GM20431 (cell line): ENCODE results near the gene NBEAL2.

Experiments
- in situ Hi-C: fragments of 300-500 bp; cut with MseI, MboI; formaldehyde crosslinking; loops from one replicate; pipeline ENCODE4 v1.15.0; 2020; ENCODE audit warnings: low sequenced_read_pairs; ENCODE audit not compliant: unreplicated experiment

Gene NBEAL2

DNA sequence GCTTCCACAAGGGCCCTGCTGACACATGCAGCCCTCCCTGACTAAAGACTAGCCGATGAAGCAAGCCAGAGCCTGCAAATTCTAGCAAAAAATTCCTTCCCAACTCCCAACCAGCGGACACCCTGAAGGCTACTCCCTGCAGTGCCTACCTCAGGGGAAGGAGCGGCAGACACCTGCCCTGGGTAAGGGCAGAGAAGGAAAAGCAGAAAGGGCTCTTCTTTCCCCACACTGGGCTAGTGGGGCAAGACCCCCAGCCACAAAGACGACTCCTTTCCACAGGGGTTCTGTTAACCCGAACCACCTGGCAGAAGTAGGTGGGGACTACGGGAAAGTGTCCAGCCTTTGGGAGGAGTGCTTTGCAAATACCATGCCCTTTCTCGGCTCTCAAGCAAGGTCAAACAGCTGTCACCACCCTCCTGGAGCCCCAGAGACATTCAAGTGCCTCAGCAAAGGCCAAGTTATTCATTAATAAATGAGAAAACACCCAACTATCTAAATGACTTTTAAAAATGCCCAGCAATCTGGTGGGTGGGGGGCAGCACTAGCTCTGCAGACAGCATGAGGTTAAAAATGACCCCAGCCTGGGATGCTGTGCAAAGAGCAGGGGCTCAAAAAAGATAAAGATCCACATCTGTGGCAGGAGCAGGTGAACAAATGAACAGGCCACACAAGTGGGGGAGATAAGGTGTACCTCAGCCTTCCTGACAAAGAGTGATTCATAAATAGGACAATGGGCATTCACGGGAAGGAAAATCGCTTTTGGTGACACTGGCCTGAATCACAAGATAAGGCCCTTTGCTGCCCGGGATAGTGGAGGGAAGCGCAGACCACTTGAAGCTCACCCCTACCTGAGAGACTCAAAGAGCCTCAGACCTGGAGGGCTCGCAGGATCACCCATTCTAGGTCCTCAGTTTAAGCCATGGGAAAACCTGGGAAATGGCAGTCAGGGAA is 36.0 kb upstream of the NBEAL2 start:
- in situ Hi-C loops: no loop called here

DNA sequence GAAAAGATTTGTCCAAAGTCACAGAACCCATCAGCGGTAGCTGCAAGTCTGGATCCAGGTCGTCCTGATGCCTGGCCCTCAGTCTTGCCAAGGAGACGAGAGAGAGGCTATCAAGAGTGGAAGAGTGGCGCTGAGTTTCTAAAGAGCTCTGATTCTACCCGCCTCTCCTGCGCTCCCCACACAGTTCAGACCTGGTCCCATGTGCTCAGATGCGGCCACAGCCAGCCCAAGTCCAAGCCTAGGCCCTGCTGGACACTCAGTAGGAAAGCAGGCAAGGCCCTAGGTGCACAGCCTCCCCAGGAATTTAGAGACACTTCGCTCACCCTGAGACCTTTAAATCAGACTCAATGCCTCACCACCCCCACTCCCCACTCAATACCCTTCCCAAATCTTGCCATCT is 35.3 kb upstream of the NBEAL2 start:
- in situ Hi-C loops: no loop called here

DNA sequence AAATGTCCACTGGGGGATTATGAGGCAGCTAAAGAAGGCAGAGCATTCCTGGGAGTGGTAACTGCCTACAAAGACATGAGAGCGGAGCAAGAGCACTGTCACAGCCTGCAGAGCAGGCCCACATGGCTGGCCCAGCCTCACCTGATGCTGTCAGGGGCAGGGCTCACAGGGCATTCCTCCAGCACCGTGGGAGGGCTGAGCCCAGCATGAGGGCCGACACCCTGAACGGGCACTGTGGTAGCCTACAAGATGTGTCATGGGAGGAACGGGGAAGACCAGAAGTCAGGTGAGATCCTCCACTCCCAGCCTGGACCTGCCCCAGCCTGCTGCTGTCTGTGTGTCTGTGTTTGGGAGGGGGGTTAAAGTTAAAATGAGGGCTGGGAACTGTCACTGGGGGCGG is 33.0 kb upstream of the NBEAL2 start:
- in situ Hi-C loops: no loop called here

DNA sequence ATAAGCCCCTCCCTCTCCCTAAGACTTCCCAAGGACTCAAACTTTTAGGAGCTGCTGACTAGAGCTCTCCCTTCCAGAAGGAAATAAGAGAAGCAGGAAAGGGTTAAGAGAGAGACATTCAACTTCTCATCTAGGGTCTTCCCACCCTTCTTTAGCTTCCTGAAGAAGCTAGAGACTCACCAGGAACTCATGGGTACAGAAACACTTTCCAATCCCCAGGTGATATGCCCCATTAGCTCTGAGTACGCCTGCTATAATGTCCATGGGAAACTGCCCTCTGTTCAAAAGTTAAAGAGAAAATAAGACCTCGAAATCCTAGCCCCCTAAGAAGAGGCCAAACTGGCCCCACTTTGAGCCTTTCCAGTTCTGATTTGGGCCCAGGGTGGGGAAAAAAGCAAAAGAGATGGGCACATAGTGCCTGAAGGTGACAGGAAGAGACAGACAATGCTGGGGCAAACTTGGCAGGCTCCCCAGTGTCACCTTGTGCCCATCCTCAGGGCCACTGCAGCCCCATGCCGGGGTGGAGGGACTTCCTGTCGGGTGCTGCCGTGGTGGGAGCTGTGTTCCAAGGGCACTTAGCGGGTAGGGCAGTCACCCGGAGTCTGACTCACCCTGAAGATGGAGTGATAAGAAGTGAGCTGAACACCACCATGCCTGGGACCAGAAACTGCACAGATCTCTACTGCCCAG is 32.5 kb upstream of the NBEAL2 start:
- in situ Hi-C loops: no loop called here

DNA sequence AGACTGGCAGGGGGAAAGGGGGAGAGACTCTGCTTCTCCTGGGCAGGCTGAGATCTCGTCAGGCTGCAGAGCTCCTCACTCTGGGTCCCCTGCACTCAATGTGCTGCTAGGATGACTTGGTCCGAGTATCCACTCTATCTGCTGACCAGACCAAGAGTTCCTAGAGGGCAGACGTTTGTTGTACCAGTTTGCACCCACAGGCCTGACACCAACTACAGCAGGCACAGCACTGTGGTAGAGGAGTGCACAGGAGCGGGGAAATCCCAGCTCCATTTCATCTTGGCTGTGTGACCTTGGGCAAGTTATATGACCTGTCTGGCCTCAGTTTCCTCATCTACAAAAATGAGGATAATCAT is 31.9 kb upstream of the NBEAL2 start:
- in situ Hi-C loops: no loop called here

DNA sequence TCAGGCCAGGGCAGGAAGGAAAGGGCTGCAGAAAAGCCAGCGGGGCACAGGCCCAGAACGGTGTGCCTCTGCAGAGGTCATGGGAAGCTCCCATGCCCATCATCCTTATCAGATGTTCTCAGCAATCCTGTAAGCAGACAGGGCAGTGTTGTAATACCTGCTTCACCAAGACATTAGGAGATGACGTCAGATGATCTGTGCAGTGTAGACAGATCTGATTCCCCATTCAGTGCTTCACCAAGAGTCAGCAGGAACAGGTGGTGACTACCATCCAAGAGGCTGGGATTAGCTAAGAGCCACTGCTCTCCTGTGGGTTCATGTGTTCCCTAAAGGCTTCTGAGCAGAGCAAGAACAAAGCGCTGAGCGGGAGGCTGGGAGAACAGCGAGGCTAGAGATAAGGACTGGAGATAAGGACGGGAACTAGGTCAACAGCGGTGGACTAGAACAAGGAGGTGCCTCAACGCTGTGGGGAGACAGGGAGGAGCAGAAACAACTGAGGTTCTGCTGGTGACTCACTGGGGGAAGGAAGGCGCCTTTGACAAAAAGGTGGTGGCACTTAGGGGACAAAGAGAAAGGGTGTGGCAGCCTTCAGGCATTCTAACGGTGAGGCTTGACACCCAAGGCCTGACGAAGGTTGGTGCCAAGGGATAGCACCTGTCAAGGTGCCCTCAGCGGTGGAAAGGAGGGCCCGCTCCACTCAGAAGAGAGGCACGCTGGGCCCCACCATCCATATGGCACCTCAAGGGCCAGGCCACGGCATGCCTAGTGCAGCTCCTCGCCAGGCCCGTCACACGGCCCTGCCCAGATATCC is 31.3 kb upstream of the NBEAL2 start:
- in situ Hi-C loops: no loop called here

DNA sequence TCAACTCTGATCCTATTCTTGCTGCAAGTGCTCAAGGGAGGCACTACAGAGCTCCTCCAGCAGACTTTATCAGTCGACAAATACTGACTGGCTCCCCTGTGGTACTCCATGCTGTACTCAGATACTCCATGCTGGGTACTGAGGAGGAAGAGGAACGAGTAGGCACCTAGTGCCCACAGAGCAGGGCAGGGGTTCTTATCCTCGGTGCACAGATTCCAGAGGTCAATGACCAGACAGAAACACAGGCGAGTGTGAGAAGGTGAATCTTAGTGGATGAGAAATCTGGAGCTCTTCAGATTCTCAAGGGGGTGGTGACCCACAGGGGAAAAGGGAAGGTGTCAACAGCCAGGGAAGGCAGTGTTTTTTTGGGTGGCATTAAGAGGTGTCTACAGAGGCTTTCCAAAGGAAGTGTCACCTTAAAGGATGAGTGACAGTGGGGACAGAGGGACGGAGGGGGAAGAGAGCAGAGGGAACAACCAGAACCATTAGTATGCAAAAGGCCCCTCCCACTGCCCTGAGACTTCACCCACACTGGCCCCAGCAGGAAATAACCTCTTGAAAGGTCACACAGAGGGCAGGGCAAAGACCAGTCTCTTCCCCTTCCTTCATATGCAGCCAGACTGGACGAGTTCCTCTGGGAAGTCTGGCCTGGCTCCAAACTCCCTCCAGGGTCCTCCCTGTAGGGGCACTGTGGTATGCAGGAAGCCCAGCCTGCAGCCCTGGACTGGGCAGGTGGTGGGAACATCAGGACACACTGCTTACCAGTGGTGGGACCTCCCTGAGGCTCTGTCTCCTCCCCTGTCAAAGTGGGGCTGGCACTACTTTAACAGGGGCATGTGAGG is 30.4 kb upstream of the NBEAL2 start:
- in situ Hi-C loops: no loop called here

DNA sequence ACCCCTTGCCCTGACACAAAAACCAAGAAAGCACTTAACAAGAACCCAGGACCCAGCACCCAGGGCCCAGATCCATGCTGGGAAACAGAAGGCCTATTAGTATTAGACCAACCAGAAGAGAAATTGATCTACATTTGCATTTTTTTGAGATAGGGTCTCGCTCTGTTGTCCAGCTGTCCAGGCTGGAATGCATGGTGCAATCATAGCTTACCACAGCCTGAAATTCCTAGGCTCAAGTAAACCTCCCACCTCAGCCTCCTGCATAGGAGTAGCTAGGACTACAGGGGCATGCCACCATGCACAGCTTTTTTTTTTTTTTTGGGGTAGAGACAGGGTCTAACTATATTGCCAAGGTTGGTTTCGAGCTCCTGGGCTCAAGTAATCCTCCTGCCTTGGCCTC is 29.3 kb upstream of the NBEAL2 start:
- in situ Hi-C loops: no loop called here

DNA sequence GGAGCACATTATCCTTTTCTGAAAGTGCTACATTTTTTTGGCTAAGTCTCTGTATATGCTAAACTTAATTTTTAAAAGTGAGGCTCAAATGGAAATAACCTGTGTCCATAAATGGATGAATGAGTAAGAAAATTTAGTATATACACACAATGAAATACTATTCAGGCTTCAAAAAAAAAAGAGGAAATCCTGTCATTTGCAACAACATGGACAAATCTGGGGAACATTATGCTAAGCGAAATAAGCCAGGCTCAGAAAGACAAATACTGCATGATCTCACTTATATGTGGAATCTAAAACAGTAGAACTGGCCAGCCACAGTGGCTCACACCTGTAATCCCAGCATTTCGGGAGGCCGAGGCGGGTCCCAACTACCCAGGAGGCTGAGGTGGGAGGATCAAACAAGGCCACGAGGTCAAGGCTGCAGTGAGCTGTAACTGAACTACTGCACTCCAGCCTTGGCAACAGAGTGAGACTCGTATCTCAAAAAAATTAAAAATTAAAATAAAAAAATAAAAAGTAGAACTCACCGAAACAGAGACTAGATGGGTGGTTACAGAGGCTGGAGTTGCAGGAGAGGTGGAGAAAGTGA is 28.7 kb upstream of the NBEAL2 start:
- in situ Hi-C loops: no loop called here

DNA sequence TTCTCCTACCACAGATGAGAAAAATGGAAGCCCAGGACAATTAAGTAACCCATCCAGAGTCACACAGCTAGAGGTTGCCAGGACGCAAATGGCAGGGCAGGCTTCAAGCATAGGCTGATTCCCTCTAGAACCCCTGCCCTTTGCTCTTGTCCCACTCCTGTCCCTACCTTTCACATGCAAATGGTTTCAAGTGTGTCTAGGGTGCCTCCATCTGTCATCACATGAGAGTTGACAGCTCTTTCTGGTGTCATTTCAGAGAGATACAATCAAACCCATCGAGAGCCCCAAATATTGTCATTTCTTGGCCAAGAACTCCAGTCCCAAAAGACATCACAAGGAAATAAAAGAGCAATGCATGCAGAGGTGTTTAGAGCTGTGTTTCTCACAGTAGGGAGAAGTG is 26.7 kb upstream of the NBEAL2 start:
- in situ Hi-C loops: no loop called here

DNA sequence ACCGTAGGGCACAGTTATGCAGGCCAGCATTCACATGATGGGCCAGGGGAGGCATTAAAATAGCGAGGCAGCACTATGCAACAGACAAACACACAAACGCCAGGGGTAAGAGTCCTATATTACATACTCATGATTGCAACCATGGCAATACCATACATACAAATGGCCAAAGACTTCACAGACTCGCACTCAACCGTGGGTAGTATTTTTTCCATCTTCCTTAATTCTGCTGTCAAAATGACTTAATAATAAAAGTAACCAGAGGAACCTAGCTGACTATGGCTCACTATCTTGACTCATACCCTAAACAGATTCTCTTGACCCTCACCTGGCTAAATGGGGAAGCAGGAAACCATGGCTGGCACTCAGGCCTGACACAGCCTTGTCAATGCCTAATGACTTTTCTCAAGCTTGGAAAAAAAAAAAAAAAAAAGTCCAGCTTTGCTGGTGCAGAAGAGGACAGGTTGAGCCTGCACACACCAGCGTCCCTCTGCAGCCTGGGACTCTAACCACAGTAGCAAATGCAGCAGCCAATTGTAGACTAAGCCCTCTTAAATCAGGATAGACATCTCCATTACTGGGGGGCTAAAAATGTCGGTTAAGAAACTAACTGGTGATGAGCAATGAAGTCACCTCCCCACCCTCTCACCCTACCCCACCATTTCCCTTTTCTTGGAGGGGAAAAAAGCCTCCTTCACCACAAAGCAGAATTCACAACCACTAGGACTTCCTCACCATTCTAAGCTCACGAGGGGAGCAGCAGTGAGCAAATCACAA is 26.0 kb upstream of the NBEAL2 start:
- in situ Hi-C loops: no loop called here

DNA sequence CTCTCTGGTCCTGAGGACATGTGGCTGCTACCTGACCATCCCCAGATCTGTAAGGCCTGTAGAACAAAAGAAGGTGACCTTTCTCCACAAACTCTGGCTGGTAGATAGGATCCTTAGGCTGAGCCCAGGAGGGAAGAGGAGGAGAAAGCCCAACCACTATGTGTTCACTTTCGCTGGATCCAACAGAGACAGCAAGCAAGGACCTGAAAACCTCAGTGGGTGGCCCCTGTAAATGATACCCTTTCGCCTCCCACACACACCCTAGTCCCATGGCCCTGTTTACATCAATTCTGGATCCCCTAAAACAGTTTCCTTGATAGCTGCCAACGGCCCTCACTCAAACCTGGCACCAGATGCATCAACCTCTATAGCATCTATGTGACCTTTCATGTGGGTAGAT is 25.3 kb upstream of the NBEAL2 start:
- in situ Hi-C loops: no loop called here

DNA sequence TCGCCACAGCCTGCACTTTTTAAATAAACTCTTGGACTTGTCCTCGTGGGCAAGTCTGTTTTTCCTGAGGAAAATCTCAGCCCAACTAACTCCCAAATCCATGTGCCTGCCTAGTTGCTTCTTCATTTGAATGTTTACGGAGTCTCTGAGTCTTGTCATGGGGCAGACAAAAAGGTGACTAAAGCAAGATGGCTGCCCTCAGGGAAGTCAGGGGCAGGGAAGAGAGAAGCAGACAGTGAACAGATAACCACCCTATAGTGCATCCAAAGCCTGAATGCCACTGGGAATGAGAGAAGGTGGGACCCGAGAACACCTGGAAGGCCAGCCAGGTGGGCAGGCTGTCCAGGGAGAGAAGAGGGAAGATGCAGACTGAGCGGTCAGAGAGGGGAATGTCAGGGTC is 24.3 kb upstream of the NBEAL2 start:
- in situ Hi-C loops: no loop called here

DNA sequence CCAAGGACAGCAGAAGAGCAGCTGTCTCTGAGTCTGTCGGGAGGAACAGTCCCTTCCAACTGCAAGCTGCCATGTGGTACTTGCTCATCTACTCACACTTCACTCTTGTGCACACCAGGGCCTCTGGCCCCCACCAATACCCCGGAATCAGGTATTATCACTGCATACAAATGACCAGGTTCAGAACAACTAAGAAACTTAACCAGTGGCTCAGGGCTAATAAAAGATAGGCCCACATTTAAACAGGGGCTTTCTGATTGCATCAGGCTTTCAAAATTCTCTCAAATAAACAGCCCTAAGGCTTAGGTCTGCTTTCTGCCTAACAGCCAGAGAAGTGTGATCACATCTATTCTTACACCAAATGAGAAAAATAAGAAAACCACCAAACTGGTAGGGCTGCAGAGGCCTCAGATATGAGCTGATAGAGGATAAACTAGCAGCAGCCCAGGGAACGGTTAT is 23.6 kb upstream of the NBEAL2 start:
- in situ Hi-C loops: no loop called here

DNA sequence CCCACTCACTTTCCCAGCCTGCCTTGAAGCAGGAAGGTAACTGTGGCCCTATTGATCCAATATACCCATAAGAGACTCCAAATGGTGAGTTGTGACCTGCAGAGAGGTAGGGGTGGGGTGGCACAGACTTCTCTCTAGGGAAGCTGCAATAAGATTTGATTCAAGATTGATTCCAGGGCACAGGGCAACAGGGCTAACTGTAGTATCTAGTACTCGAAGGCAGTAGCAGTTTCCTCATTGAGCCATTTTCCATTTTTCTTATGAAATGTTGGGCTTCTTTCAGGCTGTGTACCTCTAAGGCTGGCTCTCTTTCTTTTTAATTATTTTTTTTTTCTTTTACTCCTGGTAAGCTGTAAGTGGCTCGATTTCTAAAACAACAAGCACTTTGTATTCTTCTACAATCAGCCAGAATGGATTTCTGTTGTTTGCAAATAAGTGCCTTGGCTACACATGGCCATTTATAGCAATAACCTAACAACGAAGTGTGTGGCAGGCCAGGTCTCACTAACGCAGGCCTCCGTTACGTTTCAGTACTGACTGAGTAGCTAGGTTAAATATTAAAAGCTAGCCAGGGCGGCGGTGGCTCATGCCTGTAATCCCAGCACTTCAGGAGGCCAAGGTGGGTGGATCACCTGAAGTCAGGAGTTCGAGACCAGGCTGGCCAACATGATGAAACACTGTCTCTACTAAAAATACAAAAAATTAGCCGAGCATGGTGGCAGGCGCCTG is 22.2 kb upstream of the NBEAL2 start:
- in situ Hi-C loops: no loop called here

DNA sequence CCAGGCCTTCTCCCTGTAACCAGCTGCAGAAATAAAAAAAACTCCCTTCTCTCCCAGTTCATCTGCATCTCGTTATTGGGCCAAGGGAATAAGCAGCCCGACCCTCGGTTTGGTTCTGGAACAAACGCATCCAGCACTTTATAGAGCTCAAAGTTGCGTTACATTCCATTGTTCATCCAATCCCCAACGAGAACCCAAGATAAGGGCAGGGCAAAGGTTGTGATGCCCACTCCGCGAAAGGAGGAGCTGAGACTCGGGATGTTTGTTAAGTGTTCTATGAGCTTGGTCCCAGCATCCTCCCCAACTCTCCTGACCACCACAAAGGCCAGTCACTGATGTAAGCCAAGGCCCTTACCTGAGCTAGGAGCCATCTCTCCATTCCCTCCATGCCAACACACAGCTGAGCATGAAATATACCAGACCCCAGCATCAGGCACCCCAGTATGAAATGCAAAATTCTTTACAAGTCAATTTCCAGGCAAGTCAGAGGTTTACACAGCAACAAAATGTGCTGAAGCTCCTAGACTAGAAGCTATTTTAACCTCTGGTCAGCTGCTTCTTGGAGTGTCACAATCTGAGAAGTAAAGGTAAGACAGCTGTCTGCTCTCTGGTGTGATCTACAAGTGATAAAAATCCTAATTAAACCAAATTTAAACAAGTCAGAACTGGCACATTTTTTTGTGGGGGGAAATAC is 20.9 kb upstream of the NBEAL2 start:
- in situ Hi-C loops: no loop called here

DNA sequence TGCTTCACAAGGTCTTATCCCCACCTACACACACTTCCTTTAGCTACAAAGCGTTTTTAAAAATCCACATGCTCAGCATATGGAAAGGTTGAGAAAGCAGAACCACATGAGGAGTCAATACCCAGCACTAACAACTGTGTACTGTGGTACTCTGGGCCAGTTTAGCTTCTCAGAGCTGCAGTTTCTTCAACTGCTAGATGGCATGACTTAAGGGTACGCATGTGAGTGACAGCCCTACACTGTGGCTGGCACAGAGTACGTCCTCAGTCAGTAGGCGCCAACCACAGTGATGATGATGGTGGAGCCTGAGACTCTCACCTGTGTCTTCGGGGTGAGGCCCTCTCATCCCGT is 20.3 kb upstream of the NBEAL2 start:
- in situ Hi-C loops: no loop called here
